ENCODE data around the gene ZNF407. TPM values are rescaled to one million over a fixed set of nuclear protein-coding genes. Genes with fewer than 3 reads are reported as not detected.

Gene ZNF407
- total RNA-seq, 2 donors from 2014 or later, result 11.7 to 22.2 TPM

DNA sequence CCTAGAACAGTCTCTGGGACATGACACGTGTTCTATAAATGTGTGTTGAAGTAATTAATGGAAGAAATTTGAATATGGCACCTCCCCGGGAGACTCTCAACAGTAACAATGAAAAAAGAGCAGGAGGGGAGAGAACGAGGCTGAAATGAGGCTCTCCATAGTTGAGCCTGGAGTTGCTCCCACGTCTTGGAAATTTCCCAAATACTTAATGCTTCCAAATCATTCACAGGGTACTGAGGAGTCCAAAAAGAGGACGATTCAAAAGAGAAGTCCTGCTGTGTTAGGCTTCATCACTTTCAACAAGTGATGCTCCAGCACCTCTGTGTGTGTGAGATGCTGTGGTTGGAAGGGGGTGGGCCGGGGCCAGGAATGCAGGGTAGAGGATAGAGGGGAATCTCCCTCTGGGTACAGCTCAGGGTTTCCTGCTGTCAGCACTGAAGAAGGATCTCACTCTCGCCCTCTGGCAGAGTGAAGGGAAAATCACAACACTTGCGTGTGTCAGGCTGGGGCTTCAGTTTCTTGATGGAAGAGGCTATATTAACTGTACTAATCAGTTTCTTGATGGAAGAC is 18.1 kb upstream of the ZNF407 start:
- no peak overlapping the region for H3K4me3 ChIP-seq
- no peaks in the 10 kb centered on the region for H3K27me3 ChIP-seq (replicated peaks; ENCODE audit: insufficient read depth)
- no peaks in the 10 kb centered on the region for H3K36me3 ChIP-seq
- H3K4me1 ChIP-seq (replicated peaks), result no peaks in the 10 kb centered on the region
- no peak for DNase-seq (ENCODE audit: low spot score)
- TF ChIP-seq POLR2A (IDR thresholded peaks at IDR 0.05) (no peak), POLR2AphosphoS5 (IDR thresholded peaks at IDR 0.05) (no peak), CTCF (IDR thresholded peaks at IDR 0.05) (no peak)
- WGBS, result 32% methylated on average over 8 of the region's 8 CpGs
- H3K9me3 ChIP-seq, result no peaks in the 10 kb centered on the region
- intact Hi-C loops (cut with DNase I), result no loop called here
- no peak overlapping the region for H3K27ac ChIP-seq

DNA sequence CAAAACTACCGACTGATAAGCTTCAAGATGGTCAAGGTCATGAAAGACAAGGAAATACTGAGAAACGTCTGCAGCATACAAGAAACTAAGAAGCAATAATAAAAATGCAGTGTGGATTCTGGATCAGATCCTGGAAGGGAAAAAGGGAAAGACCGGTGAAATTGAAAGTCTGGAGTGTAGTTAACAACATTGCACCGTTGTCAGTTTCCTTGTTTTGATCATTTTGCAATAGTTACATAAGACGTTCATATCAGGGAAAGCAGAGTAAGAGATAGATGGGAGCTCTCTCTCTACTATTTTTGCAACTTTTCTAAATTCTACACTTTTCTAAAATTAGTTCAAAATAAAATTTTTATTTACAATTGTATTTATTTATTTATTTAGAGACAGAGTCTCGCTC is 15.0 kb upstream of the ZNF407 start:
- no peaks in the 10 kb centered on the region for H3K36me3 ChIP-seq
- 69% methylated on average over 6 of the region's 6 CpGs for WGBS
- peaks cover 5% of the 10 kb centered on the region for H3K27me3 ChIP-seq (replicated peaks; ENCODE audit: insufficient read depth)

DNA sequence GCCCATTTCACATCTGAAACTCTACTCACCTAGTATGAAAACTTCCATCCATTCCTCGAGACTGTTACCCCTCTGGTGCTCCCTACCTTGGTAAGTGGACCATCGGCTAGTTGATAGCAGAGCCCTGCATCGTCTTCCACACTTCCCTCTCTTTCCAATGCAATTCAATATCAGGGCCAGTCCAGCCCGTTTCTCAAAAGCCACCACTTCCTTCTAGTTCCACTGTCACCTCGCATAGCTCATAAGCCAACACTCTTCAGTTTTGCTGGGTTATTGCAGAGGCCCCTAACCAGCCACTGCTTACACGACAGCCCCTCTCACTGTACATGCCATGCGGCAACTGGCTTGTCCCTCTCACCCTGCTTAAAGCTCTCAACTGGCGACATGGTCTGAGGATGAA is 10.2 kb upstream of the ZNF407 start:
- intact Hi-C loops (cut with DNase I), result no loop called here
- DNase-seq (ENCODE audit: low spot score), result no peak
- no peak overlapping the region for H3K27ac ChIP-seq
- no peaks in the 10 kb centered on the region for H3K36me3 ChIP-seq
- no peaks in the 10 kb centered on the region for H3K9me3 ChIP-seq
- peaks cover 5% of the 10 kb centered on the region for H3K27me3 ChIP-seq (replicated peaks; ENCODE audit: insufficient read depth)
- no peak for TF ChIP-seq CTCF (IDR thresholded peaks at IDR 0.05)
- no peak for TF ChIP-seq POLR2A (IDR thresholded peaks at IDR 0.05)
- no peaks in the 10 kb centered on the region for H3K4me1 ChIP-seq (replicated peaks)
- no peak overlapping the region for H3K4me3 ChIP-seq
- 75% methylated on average over 8 of the region's 8 CpGs for WGBS

More for the DNA sequence above, 15.0 kb upstream of the ZNF407 start:
- no peaks in the 10 kb centered on the region for H3K4me1 ChIP-seq (replicated peaks)
- TF ChIP-seq POLR2A (IDR thresholded peaks at IDR 0.05), result no peak
- TF ChIP-seq POLR2AphosphoS5 (IDR thresholded peaks at IDR 0.05), result no peak
- no peak for TF ChIP-seq CTCF (IDR thresholded peaks at IDR 0.05)
- H3K4me3 ChIP-seq, result no peak overlapping the region
- no peaks in the 10 kb centered on the region for H3K9me3 ChIP-seq
- intact Hi-C loops (cut with DNase I), result no loop called here
- no peak for DNase-seq (ENCODE audit: low spot score)
- no peak overlapping the region for H3K27ac ChIP-seq

GRCh38 chr18:74589021-74589420 is 8.6 kb upstream of the ZNF407 start:
- Histone ChIP-seq H3K27ac (no peak overlapping the region), H3K36me3 (no peaks in the 10 kb centered on the region), H3K27me3 (replicated peaks; ENCODE audit: insufficient read depth) (peaks cover 5% of the 10 kb centered on the region), H3K4me1 (replicated peaks) (no peaks in the 10 kb centered on the region), H3K9me3 (no peaks in the 10 kb centered on the region), H3K4me3 (no peak overlapping the region)
- 63% methylated on average over 6 of the region's 6 CpGs for WGBS
- TF ChIP-seq CTCF (IDR thresholded peaks at IDR 0.05) (no peak), POLR2AphosphoS5 (IDR thresholded peaks at IDR 0.05) (no peak), POLR2A (IDR thresholded peaks at IDR 0.05) (no peak)
- intact Hi-C loops (cut with DNase I), result no loop called here
- no peak for DNase-seq (ENCODE audit: low spot score)

GRCh38 chr18:74589811-74590210 is 7.9 kb upstream of the ZNF407 start:
- peaks cover 5% of the 10 kb centered on the region for H3K27me3 ChIP-seq (replicated peaks; ENCODE audit: insufficient read depth)
- intact Hi-C loops (cut with DNase I), result no loop called here
- H3K9me3 ChIP-seq, result no peaks in the 10 kb centered on the region
- no peak for TF ChIP-seq POLR2AphosphoS5 (IDR thresholded peaks at IDR 0.05)
- no peak for TF ChIP-seq POLR2A (IDR thresholded peaks at IDR 0.05)
- no peak for TF ChIP-seq CTCF (IDR thresholded peaks at IDR 0.05)
- no peaks in the 10 kb centered on the region for H3K36me3 ChIP-seq
- WGBS, result 81% methylated on average over 3 of the region's 3 CpGs
- no peak overlapping the region for H3K4me3 ChIP-seq
- no peak overlapping the region for H3K27ac ChIP-seq
- no peaks in the 10 kb centered on the region for H3K4me1 ChIP-seq (replicated peaks)
- no peak for DNase-seq (ENCODE audit: low spot score)
